Fibroblast of lung (primary cell): ENCODE data around the gene FANCI. TPM values are rescaled to one million over a fixed set of nuclear protein-coding genes. Genes with fewer than 3 reads are reported as not detected.

ENCODE experiments used
- DNase-seq, 2 donors: peaks; one replicate each; pipeline versions ENCODE4 v3.0.0 to v3.0.0-alpha.2; 2010; ENCODE audit warnings: low read depth in 2 of 2
- H2AFZ ChIP-seq: 2 replicates; pipeline ENCODE4 v1.5.1; 2012; ENCODE audit warnings: low read length, control low read depth, inconsistent platforms
- H3K27ac ChIP-seq: 2 replicates; pipeline ENCODE4 v1.5.1; 2011; ENCODE audit warnings: low read length, control low read depth; ENCODE audit not compliant: insufficient read depth
- H3K27me3 ChIP-seq: 2 replicates; pipeline ENCODE4 v1.5.1; 2011; ENCODE audit warnings: mild to moderate bottlenecking, low read length; ENCODE audit not compliant: control insufficient read depth, insufficient read depth
- H3K36me3 ChIP-seq: 2 replicates; pipeline ENCODE4 v1.5.1; 2011; ENCODE audit warnings: low read length; ENCODE audit not compliant: control insufficient read depth, insufficient read depth
- H3K4me1 ChIP-seq: 2 replicates; pipeline ENCODE4 v1.5.1; 2011; ENCODE audit warnings: low read length; ENCODE audit not compliant: control insufficient read depth, insufficient read depth; ENCODE audit errors: extremely low read depth
- H3K4me2 ChIP-seq: 2 replicates; pipeline ENCODE4 v1.5.1; 2011; ENCODE audit warnings: low read length, control low read depth; ENCODE audit not compliant: insufficient read depth; ENCODE audit errors: extremely low read depth
- H3K4me3 ChIP-seq, 4 experiments: fragments of 200-600 bp in 1 of 4; sonication (generic) in 1 of 4; replicated peaks in 1 of 4; 2 replicates each; pipeline ENCODE4 v1.5.1; 2011 to 2016; ENCODE audit warnings: low read length in 4 of 4, low read depth in 3 of 4, mild to moderate bottlenecking in 3 of 4, control low read depth in 2 of 4, inconsistent platforms in 1 of 4, mixed read lengths in 1 of 4; ENCODE audit not compliant: insufficient read depth in 1 of 4; ENCODE audit errors: control extremely low read depth in 1 of 4
- H3K79me2 ChIP-seq: 2 replicates; pipeline ENCODE4 v1.5.1; 2012; ENCODE audit warnings: mild to moderate bottlenecking, low read length, inconsistent platforms; ENCODE audit not compliant: control insufficient read depth, insufficient read depth
- H3K9ac ChIP-seq: 2 replicates; pipeline ENCODE4 v1.5.1; 2011; ENCODE audit warnings: mild to moderate bottlenecking, low read length, control low read depth; ENCODE audit not compliant: insufficient read depth
- H3K9me3 ChIP-seq: 2 replicates; pipeline ENCODE4 v1.5.1; 2012; ENCODE audit warnings: low read depth, low read length; ENCODE audit not compliant: control insufficient read depth, insufficient read depth
- H4K20me1 ChIP-seq: 2 replicates; pipeline ENCODE4 v1.5.1; 2011; ENCODE audit warnings: low read length; ENCODE audit not compliant: control insufficient read depth, insufficient read depth; ENCODE audit errors: extremely low read depth
- CTCF ChIP-seq, 2 donors: IDR thresholded peaks in 1 of 2; conservative IDR thresholded peaks in 1 of 2; 1 replicate in 1 of 2; 2 replicates in 1 of 2; pipeline ENCODE4 v1.5.1; 2011 to 2012; ENCODE audit warnings: low read length in 2 of 2, control low read depth in 1 of 2, inconsistent platforms in 1 of 2, low read depth in 1 of 2, mild to moderate bottlenecking in 1 of 2
- EZH2 ChIP-seq: IDR thresholded peaks from 2 replicates; pipeline ENCODE4 v1.5.1; 2012; ENCODE audit warnings: low read length, control low read depth, mild to moderate bottlenecking; ENCODE audit errors: missing control alignments
- polyA plus RNA-seq, 2 donors: library from polyadenylated mRNA; depleted of rRNA in 1 of 2; stranded (reverse) in 1 of 2; unstranded in 1 of 2; fragments of >200 nt; gene quantifications; 2 replicates each; pipeline ENCODE4 v1.2.1, GENCODE V29; 2011 to 2012; ENCODE audit warnings: missing spikeins in 1 of 2
- total RNA-seq: library from RNA; depleted of rRNA; stranded (reverse); fragments of >200 nt; gene quantifications from 2 replicates; pipeline ENCODE4 v1.2.1, GENCODE V29; 2014

FANCI gene
- total and polyA plus RNA-seq, 2 donors (not counting 1 experiment from before 2014, with no cell fraction given): 12.6 to 13.4 TPM

- no peak overlapping the region for H3K9ac ChIP-seq
- H2AFZ ChIP-seq: no peak overlapping the region
- no peaks in the 10 kb centered on the region for H3K4me1 ChIP-seq
- H3K4me2 ChIP-seq: no peak overlapping the region
- H3K27me3 ChIP-seq: no peaks in the 10 kb centered on the region
- no peaks in the 10 kb centered on the region for H3K36me3 ChIP-seq
- TF ChIP-seq EZH2 (no peak), CTCF (conservative IDR thresholded peaks at IDR 0.05 in 1 of 2, IDR thresholded peaks at IDR 0.05 in 1 of 2; ENCODE audit: low read depth in 1 of 2, low read length in 2 of 2) (no peak)
- no peaks in the 10 kb centered on the region for H4K20me1 ChIP-seq
- no peak for DNase-seq
- no peak overlapping the region for H3K4me3 ChIP-seq
- no peaks in the 10 kb centered on the region for H3K79me2 ChIP-seq
- H3K27ac ChIP-seq: no peak overlapping the region
- no peaks in the 10 kb centered on the region for H3K9me3 ChIP-seq
Measured at GRCh38 chr15:89293012-89293411, 49.2 kb downstream of the FANCI start.

GRCh38 chr15:89299896-89300295 is 56.1 kb downstream of the FANCI start:
- Histone ChIP-seq H3K36me3 (no peaks in the 10 kb centered on the region), H2AFZ (no peak overlapping the region), H3K27ac (no peak overlapping the region), H3K4me3 (no peak overlapping the region), H3K4me1 (no peaks in the 10 kb centered on the region), H3K9ac (no peak overlapping the region), H3K9me3 (no peaks in the 10 kb centered on the region), H3K79me2 (no peaks in the 10 kb centered on the region), H3K4me2 (no peak overlapping the region), H4K20me1 (no peaks in the 10 kb centered on the region), H3K27me3 (no peaks in the 10 kb centered on the region)
- TF ChIP-seq EZH2 (no peak), CTCF (conservative IDR thresholded peaks at IDR 0.05 in 1 of 2, IDR thresholded peaks at IDR 0.05 in 1 of 2; ENCODE audit: low read depth in 1 of 2, low read length in 2 of 2) (peak; percentile 23 to 44)
- DNase-seq: peak; percentile 42 to 66

GRCh38 chr15:89301304-89302089 is 57.7 kb downstream of the FANCI start:
- no peak for TF ChIP-seq CTCF (conservative IDR thresholded peaks at IDR 0.05 in 1 of 2, IDR thresholded peaks at IDR 0.05 in 1 of 2; ENCODE audit: low read depth in 1 of 2, low read length in 2 of 2)
- no peaks in the 10 kb centered on the region for H3K9me3 ChIP-seq
- H3K79me2 ChIP-seq: no peaks in the 10 kb centered on the region
- no peak overlapping the region for H3K4me3 ChIP-seq
- H3K9ac ChIP-seq: no peak overlapping the region
- H2AFZ ChIP-seq: no peak overlapping the region
- H3K4me1 ChIP-seq: no peaks in the 10 kb centered on the region
- no peak overlapping the region for H3K4me2 ChIP-seq
- H4K20me1 ChIP-seq: no peaks in the 10 kb centered on the region
- no peak for DNase-seq
- H3K27ac ChIP-seq: no peak overlapping the region
- H3K36me3 ChIP-seq: peaks cover 3% of the 10 kb centered on the region
- H3K27me3 ChIP-seq: no peaks in the 10 kb centered on the region
